ENCODE data around the gene NAPB.
"Not testable (repeated sequence)": the region's sequence is repeated elsewhere in the genome, so short reads cannot be mapped to it uniquely, and the experiment has no call there.

NAPB gene

GRCh38 chr20:23349338-23350195 is 71.7 kb downstream of the NAPB start:
- Histone ChIP-seq H3K36me3 (replicated peaks) (peaks cover 12% of the 10 kb centered on the region), H3K4me1 (peaks cover 7% of the 10 kb centered on the region; the same call in 1 of the 2 replicates), H3K4me3 (peak overlapping the region; percentile 81), H3K27me3 (ENCODE audit: low read depth) (no peaks in the 10 kb centered on the region), H3K9me3 (no peaks in the 10 kb centered on the region)
- in situ Hi-C loops (cut with MboI; ENCODE audit: low sequenced_read_pairs), result loop anchor here (25.0 kb wide), 1 partner anchor 1837 kb away; the partner anchor contains the start of gene NKX2-2
- peak; percentile 47 to 75 for DNase-seq (ENCODE audit: low spot score in 2 of 2)

- H3K9me3 ChIP-seq; H3K4me1 ChIP-seq; H3K4me3 ChIP-seq; DNase-seq (ENCODE audit: low spot score in 2 of 2); in situ Hi-C loops (cut with MboI; ENCODE audit: low sequenced_read_pairs); H3K36me3 ChIP-seq (replicated peaks); H3K27me3 ChIP-seq (ENCODE audit: low read depth): not testable (repeated sequence)
Observed at GRCh38 chr20:23348510-23348909, 72.8 kb downstream of the NAPB start.

- DNase-seq (ENCODE audit: low spot score in 2 of 2), result no peak
- Histone ChIP-seq H3K4me1 (peaks cover 7% of the 10 kb centered on the region; the same call in 1 of the 2 replicates), H3K27me3 (ENCODE audit: low read depth) (no peaks in the 10 kb centered on the region), H3K4me3 (no peak overlapping the region), H3K36me3 (replicated peaks) (0 out of 2 replicates have a peak, but pooled peaks cover 3% of the 10 kb centered on the region), H3K9me3 (no peaks in the 10 kb centered on the region)
- in situ Hi-C loops (cut with MboI; ENCODE audit: low sequenced_read_pairs), result no loop called here
Observed at GRCh38 chr20:23347791-23348190, 73.5 kb downstream of the NAPB start.

- Histone ChIP-seq H3K4me1 (no peaks in the 10 kb centered on the region), H3K36me3 (replicated peaks) (0 out of 2 replicates have a peak, but pooled peaks cover 2% of the 10 kb centered on the region), H3K27me3 (ENCODE audit: low read depth) (no peaks in the 10 kb centered on the region), H3K4me3 (no peak overlapping the region), H3K9me3 (no peaks in the 10 kb centered on the region)
- no peak for DNase-seq (ENCODE audit: low spot score in 2 of 2)
- in situ Hi-C loops (cut with MboI; ENCODE audit: low sequenced_read_pairs), result no loop called here
Observed at GRCh38 chr20:23346002-23346401, 75.3 kb downstream of the NAPB start.

GRCh38 chr20:23344336-23344735 is 77.0 kb downstream of the NAPB start:
- in situ Hi-C loops (cut with MboI; ENCODE audit: low sequenced_read_pairs), result loop anchor here (5.0 kb wide), 1 partner anchor 652 kb away; no protein-coding TSS in a partner anchor
- no peaks in the 10 kb centered on the region for H3K27me3 ChIP-seq (ENCODE audit: low read depth)
- H3K9me3 ChIP-seq, result no peaks in the 10 kb centered on the region
- H3K36me3 ChIP-seq (replicated peaks), result no peaks in the 10 kb centered on the region
- DNase-seq (ENCODE audit: low spot score in 2 of 2), result no peak
- H3K4me1 ChIP-seq, result no peaks in the 10 kb centered on the region
- no peak overlapping the region for H3K4me3 ChIP-seq

- in situ Hi-C loops (cut with MboI; ENCODE audit: low sequenced_read_pairs), result loop anchor here (5.0 kb wide), 1 partner anchor 651 kb away; no protein-coding TSS in a partner anchor
- H3K36me3 ChIP-seq (replicated peaks), result no peaks in the 10 kb centered on the region
Observed at GRCh38 chr20:23343590-23343989, 77.7 kb downstream of the NAPB start.

GRCh38 chr20:23341073-23341472 is 80.2 kb downstream of the NAPB start:
- H3K4me1 ChIP-seq, result no peaks in the 10 kb centered on the region
- no peaks in the 10 kb centered on the region for H3K36me3 ChIP-seq (replicated peaks)
- no peak for DNase-seq (ENCODE audit: low spot score in 2 of 2)
- H3K9me3 ChIP-seq, result no peaks in the 10 kb centered on the region
- in situ Hi-C loops (cut with MboI; ENCODE audit: low sequenced_read_pairs), result loop anchor here (5.0 kb wide), 1 partner anchor 649 kb away; no protein-coding TSS in a partner anchor
- H3K4me3 ChIP-seq, result no peak overlapping the region
- no peaks in the 10 kb centered on the region for H3K27me3 ChIP-seq (ENCODE audit: low read depth)

More at GRCh38 chr20:23343590-23343989, 77.7 kb downstream of the NAPB start:
- H3K9me3 ChIP-seq, result no peaks in the 10 kb centered on the region
- no peaks in the 10 kb centered on the region for H3K27me3 ChIP-seq (ENCODE audit: low read depth)
- H3K4me1 ChIP-seq, result no peaks in the 10 kb centered on the region
- no peak overlapping the region for H3K4me3 ChIP-seq
- DNase-seq (ENCODE audit: low spot score in 2 of 2), result no peak

- no peak overlapping the region for H3K4me3 ChIP-seq
- peak; percentile 60 to 74 for DNase-seq (ENCODE audit: low spot score in 2 of 2)
- in situ Hi-C loops (cut with MboI; ENCODE audit: low sequenced_read_pairs), result loop anchor here (5.0 kb wide), 1 partner anchor 648 kb away; no protein-coding TSS in a partner anchor
- H3K36me3 ChIP-seq (replicated peaks), result no peaks in the 10 kb centered on the region
- H3K9me3 ChIP-seq, result no peaks in the 10 kb centered on the region
- no peaks in the 10 kb centered on the region for H3K27me3 ChIP-seq (ENCODE audit: low read depth)
- no peaks in the 10 kb centered on the region for H3K4me1 ChIP-seq
Observed at GRCh38 chr20:23340524-23340923, 80.8 kb downstream of the NAPB start.

GRCh38 chr20:23339986-23340385 is 81.3 kb downstream of the NAPB start:
- DNase-seq (ENCODE audit: low spot score in 2 of 2), result no peak
- in situ Hi-C loops (cut with MboI; ENCODE audit: low sequenced_read_pairs), result loop anchor here (5.0 to 10.0 kb wide), 2 partner anchors 648 to 1005 kb away; no protein-coding TSS in a partner anchor

GRCh38 chr20:23337312-23337711 is 84.0 kb downstream of the NAPB start:
- DNase-seq (ENCODE audit: low spot score in 2 of 2), result no peak
- Histone ChIP-seq H3K36me3 (replicated peaks) (no peaks in the 10 kb centered on the region), H3K27me3 (ENCODE audit: low read depth) (no peaks in the 10 kb centered on the region), H3K4me1 (no peaks in the 10 kb centered on the region), H3K4me3 (no peak overlapping the region), H3K9me3 (no peaks in the 10 kb centered on the region)
- in situ Hi-C loops (cut with MboI; ENCODE audit: low sequenced_read_pairs), result loop anchor here (10.0 kb wide), 1 partner anchor 1003 kb away; no protein-coding TSS in a partner anchor

More at GRCh38 chr20:23339986-23340385, 81.3 kb downstream of the NAPB start:
- Histone ChIP-seq H3K36me3 (replicated peaks) (no peaks in the 10 kb centered on the region), H3K27me3 (ENCODE audit: low read depth) (no peaks in the 10 kb centered on the region), H3K9me3 (no peaks in the 10 kb centered on the region), H3K4me3 (no peak overlapping the region), H3K4me1 (no peaks in the 10 kb centered on the region)

- Histone ChIP-seq H3K4me1 (no peaks in the 10 kb centered on the region), H3K9me3 (no peaks in the 10 kb centered on the region), H3K27me3 (ENCODE audit: low read depth) (no peaks in the 10 kb centered on the region), H3K36me3 (replicated peaks) (no peaks in the 10 kb centered on the region), H3K4me3 (no peak overlapping the region)
- DNase-seq (ENCODE audit: low spot score in 2 of 2), result no peak
- in situ Hi-C loops (cut with MboI; ENCODE audit: low sequenced_read_pairs), result loop anchor here (10.0 kb wide), 1 partner anchor 1002 kb away; no protein-coding TSS in a partner anchor
Observed at GRCh38 chr20:23336476-23336875, 84.8 kb downstream of the NAPB start.

GRCh38 chr20:23335521-23335920 is 85.8 kb downstream of the NAPB start:
- in situ Hi-C loops (cut with MboI; ENCODE audit: low sequenced_read_pairs), result loop anchor here (10.0 kb wide), 1 partner anchor 1001 kb away; no protein-coding TSS in a partner anchor
- DNase-seq (ENCODE audit: low spot score in 2 of 2), result no peak
- no peaks in the 10 kb centered on the region for H3K9me3 ChIP-seq
- H3K36me3 ChIP-seq (replicated peaks), result no peaks in the 10 kb centered on the region
- H3K4me3 ChIP-seq, result no peak overlapping the region
- no peaks in the 10 kb centered on the region for H3K27me3 ChIP-seq (ENCODE audit: low read depth)
- no peaks in the 10 kb centered on the region for H3K4me1 ChIP-seq

GRCh38 chr20:23334111-23334510 is 87.2 kb downstream of the NAPB start:
- Histone ChIP-seq H3K4me3 (no peak overlapping the region), H3K9me3 (no peaks in the 10 kb centered on the region), H3K4me1 (no peaks in the 10 kb centered on the region), H3K27me3 (ENCODE audit: low read depth) (no peaks in the 10 kb centered on the region), H3K36me3 (replicated peaks) (no peaks in the 10 kb centered on the region)
- DNase-seq (ENCODE audit: low spot score in 2 of 2), result no peak
- in situ Hi-C loops (cut with MboI; ENCODE audit: low sequenced_read_pairs), result loop anchor here (10.0 kb wide), 1 partner anchor 999 kb away; no protein-coding TSS in a partner anchor

GRCh38 chr20:23332467-23332866 is 88.8 kb downstream of the NAPB start:
- Histone ChIP-seq H3K4me3 (no peak overlapping the region), H3K4me1 (no peaks in the 10 kb centered on the region), H3K36me3 (replicated peaks) (no peaks in the 10 kb centered on the region), H3K27me3 (ENCODE audit: low read depth) (no peaks in the 10 kb centered on the region), H3K9me3 (no peaks in the 10 kb centered on the region)
- in situ Hi-C loops (cut with MboI; ENCODE audit: low sequenced_read_pairs), result loop anchor here (10.0 kb wide), 1 partner anchor 998 kb away; no protein-coding TSS in a partner anchor
- no peak for DNase-seq (ENCODE audit: low spot score in 2 of 2)
